Stimulated activated CD4-positive, alpha-beta T cell treated with anti-CD3 and anti-CD28 coated beads, Interleukin-2, amount 100 ng/mL, for 48 hours (primary cell): Measurements from ENCODE around the gene TAX1BP3.

Experiments
- DNase-seq, 2 donors: peaks; one replicate each; pipeline ENCODE4 v3.0.0-alpha.2; 2020

Gene TAX1BP3

GRCh38 chr17:3657874-3658783 lies 10.2 kb downstream of the TAX1BP3 start:
- DNase-seq, result no peak

DNA sequence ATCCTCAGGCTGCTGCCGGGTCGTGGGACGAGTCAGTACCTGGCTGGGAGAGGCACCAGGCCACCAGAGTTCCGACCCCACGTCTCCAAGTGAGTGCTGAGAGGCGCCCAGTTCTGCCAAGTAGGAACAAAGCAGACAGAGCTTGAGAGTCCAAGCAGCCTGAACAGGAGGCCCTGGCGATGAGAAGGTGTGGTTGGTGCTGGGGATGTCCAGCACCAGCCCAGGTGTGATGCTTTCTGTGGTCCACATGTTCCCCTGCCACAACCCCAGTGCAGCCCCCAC lies 10.8 kb downstream of the TAX1BP3 start:
- DNase-seq, result no peak

- no peak for DNase-seq
Measured at GRCh38 chr17:3656755-3657587, 11.4 kb downstream of the TAX1BP3 start.

GRCh38 chr17:3656353-3656752 lies 12.0 kb downstream of the TAX1BP3 start:
- DNase-seq, result no peak

DNA sequence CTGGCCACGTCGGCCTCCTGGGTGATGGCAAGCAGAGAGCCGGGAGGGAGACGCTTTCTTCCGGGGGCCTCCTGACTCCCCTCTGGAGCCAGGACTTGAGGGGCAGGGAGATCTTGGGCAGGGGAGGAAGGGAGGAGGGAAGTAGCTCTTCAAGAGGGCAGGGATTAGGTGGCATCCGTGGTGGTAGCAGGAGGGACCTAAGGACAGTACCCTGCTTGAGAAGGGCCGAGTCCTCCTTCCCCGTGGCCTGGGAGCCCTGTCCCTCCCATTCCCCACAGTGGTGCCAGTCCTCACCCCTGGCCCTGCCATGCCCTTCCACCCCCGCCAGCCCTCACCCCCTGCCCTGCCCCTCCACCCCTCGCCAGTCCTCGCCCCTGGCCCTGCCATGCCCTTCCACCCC lies 12.6 kb downstream of the TAX1BP3 start:
- no peak for DNase-seq

GRCh38 chr17:3647769-3648555 lies 20.4 kb downstream of the TAX1BP3 start:
- peak; percentile 43 to 46 for DNase-seq

DNA sequence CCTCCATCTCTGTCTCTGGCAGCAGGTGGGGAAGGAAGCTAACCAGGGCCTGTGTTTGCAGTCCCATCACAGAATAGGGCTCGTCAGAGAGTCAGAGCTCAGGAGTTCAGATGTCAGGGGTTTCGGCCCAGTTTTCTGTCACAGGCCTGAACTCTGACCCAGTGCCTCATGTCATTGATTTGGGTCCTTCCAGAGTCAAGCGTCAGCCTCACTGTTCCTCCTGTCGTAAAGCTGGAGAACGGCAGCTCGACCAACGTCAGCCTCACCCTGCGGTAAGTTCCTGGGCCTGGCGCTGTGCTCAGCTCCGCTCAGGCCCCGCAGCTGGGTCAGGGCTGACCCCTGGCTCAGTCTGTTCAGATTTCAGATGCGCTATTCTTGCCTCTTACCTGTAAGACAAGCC lies 21.1 kb downstream of the TAX1BP3 start:
- DNase-seq, result no peak

GRCh38 chr17:3645310-3645709 lies 23.1 kb downstream of the TAX1BP3 start:
- DNase-seq, result no peak

- no peak for DNase-seq
Measured at GRCh38 chr17:3643889-3644349, 24.5 kb downstream of the TAX1BP3 start.

- no peak for DNase-seq
Measured at GRCh38 chr17:3641717-3642486, 26.5 kb downstream of the TAX1BP3 start.

DNA sequence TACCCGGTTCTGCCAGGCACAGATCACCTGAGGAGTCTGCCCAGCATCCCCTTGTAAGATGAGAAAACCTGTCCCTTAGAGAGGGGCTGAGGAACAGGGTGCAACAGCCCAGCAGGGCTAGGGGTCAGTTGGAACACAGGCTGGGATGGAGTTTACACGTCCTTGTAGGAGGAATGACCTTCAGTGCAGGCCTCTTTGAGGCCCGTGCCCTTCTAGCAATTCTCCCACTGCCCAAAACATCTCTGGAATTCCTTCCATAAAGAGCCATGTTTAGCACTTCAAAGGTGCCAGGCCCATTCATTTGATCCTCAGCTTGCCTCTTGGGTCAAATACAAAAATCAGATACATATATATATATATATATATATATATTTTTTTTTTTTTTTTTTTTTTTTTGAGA lies 27.4 kb downstream of the TAX1BP3 start:
- DNase-seq, result no peak

- DNase-seq, result peak; percentile 32 to 39
Measured at GRCh38 chr17:3639981-3640596, 28.3 kb downstream of the TAX1BP3 start.

DNA sequence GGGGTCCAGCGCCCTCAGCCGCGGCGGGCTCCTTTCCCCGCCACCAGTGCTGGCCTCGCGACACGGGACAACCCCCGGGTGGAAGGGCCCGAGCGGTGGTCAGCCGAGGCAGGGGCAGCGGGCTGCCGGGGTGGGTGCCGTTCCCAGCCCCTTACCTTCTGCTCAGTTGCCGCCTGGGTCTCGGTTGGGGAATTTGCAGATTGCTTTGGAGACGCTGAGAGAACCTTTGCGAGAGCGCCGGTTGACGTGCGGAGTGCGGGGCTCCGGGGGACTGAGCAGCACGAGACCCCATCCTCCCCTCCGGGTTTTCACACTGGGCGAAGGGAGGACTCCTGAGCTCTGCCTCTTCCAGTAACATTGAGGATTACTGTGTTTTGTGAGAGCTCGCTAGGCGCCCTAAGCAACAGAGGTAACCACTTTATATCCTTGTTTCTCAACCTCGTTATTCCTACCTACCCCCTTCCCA lies 31.4 kb downstream of the TAX1BP3 start:
- DNase-seq, result no peak

DNA sequence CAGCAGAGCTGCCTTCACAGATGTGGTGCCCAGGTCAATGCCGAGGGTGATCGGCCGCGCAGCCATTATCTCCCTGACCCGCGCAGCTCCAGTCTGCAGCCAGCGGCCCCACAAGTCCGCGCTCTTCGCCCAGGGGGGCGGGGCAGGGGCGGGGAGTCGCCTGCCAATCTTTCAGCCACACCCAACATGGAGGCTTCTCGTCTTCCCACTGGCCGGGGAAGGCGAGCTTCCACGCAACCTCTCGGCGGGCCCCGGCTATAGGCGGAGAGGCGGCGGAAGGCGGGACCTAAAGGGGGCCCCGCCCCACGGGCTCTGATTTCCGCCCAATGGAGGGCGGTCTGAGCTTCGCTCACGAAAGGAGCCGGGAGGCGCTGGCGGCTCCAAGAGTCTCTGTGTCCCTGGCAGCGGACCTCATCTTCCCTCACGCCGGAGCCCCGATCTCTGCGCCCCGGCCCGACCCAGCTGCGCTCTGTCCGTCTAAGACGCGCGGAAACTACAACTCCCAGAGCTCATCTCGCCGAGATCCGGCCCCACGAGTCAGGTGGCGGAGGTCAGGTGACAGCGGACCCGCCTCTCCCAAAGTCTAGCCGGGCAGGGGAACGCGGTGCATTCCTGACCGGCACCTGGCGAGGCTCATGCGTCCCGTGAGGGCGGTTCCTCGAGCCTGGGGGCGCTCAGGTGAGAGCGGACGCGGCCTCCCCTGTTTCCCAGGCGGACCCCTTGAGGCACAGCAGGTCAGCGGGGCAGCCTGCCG lies 32.0 kb downstream of the TAX1BP3 start, which contains the start of the genes CTNS and SHPK:
TSS of gene CTNS (plus strand) at position 607 of the 754 bp plus-strand sequence. CDS start 3,447 bp downstream, outside the sequence.
TSS of gene SHPK (minus strand) at position 97 of the 754 bp plus-strand sequence. CDS start at position 66, 31 bp downstream.
- peak; percentile 92 for DNase-seq

DNA sequence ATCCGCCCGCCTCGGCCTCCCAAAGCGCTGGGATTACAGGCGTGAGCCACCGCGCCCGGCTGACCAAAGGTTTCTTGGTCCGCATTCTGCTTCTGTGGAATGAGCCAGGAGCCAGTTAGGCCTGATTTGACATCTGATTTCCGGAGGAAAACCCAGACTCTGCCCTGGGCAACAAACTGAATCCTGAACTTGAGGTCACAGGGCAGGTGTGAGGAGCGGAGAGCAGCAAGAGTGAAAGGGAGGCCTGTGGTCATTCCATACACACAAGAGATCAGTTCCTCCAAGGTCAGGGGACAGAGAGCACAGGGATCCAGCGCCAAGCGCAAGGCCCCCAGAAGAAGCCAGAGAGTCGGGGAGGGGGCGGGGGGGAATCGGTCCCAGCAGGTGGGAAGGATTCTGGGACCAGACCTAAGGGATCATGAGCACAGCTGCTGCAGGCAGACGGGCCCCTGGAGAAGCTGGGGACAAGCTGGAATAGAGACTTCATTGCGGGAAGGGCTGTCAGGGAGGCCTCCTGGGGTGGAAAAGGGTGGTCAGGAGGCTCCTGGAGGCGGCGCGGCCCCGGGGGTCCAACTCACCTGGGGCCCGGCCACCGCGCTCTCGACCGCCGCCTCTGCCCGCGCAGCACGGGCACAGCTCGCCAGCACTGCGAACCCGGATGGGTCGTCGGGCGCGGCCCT lies 32.8 kb downstream of the TAX1BP3 start:
- no peak for DNase-seq

- DNase-seq, result no peak
Measured at GRCh38 chr17:3632287-3632686, 36.1 kb downstream of the TAX1BP3 start.

GRCh38 chr17:3630781-3631180 lies 37.6 kb downstream of the TAX1BP3 start:
- DNase-seq, result no peak

DNA sequence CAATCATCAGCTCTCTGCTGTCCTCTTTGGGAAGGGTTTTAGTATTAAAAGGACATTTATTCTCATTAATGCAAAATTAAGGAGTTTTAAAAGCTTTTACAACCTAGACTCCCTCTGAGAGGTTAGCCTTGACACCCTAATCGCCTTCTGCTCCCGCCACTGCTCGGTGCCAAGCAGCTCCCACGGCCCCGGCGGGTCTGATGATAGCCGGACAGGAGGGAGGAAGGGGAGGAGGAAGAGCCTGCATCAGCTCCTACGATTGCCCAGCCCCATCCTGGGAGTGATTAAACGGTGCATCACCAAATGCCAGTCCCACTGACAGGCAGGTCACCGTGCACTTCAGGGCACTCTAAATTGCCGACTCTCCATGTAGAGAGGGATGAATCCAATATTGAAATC lies 40.6 kb downstream of the TAX1BP3 start:
- no peak for DNase-seq

- no peak for DNase-seq
Measured at GRCh38 chr17:3626831-3627768, 41.3 kb downstream of the TAX1BP3 start.
